Stimulated activated CD8-positive, alpha-beta memory T cell treated with anti-CD3 and anti-CD28 coated beads, Interleukin-15, amount 100 ng/mL, for 24 hours (primary cell): ENCODE measurements around the gene OR6K3.

ENCODE experiments used
- DNase-seq: peaks from one replicate; pipeline ENCODE4 v3.0.0-alpha.2; 2020; ENCODE audit warnings: low read depth

The OR6K3 gene

DNA sequence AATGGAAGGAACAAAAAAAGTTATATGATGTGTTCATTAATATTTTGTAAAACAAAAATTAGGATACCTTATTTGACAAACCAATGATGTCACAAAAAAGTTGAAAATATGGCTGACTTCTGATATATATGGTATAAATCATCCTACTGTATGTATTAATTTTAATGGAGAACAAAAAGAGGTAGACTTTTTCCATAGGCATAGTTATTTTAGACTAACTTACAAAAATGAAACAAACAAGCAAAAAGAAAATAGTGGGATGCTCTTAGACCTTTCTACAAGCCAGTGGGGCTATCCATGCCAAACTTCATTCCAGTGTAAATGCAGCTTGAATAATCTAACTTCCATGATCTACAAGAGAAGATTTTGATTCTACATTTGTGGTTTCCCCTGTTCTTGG is 33.5 kb downstream of the OR6K3 start:
- no peak for DNase-seq

DNA sequence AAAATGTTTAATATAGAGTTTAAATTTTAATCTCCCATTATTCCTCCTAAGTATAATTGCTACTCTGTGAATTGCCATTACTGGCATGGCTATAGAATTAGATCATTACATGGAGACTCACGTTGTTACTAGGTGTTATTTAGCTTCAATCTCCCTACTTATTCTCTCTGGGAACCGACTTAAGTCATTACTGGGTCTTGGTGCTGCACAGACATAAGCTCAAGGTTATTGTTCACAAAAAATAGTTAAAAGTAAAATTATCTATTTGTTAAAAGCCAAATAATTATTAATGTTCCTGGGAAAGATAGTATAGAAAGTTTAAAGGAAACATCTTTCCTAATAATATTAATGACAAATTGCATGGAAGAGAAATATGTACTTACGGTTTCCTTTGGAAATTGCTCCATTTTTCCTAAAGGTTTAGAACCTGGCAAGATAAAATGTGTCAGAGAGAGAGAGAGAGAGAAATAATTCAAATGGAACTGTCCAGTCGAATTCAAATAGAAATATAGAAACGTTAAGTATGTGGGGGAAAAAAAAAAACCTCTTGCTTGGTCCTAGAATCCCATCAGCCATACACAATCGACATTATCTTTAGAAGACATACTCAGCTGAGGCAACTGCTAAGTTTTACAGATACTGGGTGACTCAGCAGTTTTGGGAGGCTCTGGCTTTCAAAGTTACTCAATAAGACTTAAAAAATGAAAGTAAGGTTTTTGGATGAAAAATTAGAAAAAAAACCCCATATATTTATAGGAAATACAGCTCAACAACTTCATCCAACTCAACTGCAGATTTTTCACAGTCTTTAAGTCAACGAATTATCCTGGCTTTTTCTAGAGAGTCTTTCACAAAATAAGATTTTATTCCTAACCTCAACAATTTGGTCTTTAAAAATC is 34.2 kb downstream of the OR6K3 start, which contains the start of gene SPTA1:
SPTA1 (minus strand) TSS at position 605 of the 899 bp plus-strand sequence; CDS start at position 407, 198 bp downstream.
- DNase-seq = no peak

DNA sequence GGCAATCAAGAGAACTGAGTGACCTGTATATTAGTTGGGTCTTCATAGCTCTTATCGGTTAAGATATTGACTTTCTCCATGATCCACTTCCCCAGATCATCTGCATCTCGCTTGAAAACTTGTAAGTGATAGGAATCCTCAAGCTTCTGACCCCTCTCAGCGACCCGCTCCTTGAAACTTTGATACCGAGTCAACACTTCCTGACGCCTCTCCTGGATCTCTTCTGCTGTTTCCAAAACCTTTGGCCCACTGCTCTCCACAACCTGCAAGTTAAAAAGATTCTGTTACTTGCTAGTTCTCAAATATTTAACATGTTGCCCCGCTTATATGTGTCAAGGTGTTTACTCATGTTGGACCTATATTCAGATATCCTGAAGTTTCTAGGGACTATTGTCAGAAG is 35.4 kb downstream of the OR6K3 start:
- no peak for DNase-seq

DNA sequence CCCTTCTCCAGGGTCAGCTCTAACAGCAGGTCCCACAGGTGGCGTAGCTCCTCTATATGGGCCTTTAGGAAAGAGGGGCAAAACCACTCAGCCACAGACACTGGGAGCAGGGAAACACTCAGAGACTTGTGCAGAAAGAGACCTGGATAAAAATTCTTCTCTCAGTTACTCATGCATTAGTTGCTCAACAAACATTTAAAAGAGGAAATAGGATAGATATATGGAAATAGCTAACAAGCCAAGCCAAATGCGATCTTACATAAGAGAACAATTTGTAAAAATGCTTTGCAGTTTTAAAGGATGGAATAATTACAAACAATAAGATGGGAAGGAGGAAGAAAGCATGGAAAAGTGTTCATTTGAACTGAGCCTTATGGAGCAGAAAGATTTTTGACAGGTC is 38.9 kb downstream of the OR6K3 start:
- DNase-seq = no peak

DNA sequence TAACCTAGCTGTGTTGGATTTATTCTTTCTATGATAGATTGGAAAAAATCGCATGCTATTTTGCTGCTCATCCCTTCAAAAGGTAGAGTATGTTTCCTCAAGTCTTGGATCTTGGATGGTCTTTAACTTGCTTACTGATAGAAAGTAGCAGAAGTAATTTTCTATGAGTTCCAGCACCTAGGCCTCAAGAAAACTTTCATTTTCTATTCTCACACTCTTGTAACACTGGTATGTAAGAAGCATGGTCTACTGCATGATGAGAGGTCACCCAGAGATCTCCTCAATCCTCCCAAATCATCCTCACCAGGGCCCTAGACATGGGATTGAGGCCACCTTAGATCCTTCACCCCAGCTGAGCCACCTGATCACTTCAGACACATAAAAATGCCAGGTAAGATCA is 41.2 kb downstream of the OR6K3 start:
- no peak for DNase-seq

DNA sequence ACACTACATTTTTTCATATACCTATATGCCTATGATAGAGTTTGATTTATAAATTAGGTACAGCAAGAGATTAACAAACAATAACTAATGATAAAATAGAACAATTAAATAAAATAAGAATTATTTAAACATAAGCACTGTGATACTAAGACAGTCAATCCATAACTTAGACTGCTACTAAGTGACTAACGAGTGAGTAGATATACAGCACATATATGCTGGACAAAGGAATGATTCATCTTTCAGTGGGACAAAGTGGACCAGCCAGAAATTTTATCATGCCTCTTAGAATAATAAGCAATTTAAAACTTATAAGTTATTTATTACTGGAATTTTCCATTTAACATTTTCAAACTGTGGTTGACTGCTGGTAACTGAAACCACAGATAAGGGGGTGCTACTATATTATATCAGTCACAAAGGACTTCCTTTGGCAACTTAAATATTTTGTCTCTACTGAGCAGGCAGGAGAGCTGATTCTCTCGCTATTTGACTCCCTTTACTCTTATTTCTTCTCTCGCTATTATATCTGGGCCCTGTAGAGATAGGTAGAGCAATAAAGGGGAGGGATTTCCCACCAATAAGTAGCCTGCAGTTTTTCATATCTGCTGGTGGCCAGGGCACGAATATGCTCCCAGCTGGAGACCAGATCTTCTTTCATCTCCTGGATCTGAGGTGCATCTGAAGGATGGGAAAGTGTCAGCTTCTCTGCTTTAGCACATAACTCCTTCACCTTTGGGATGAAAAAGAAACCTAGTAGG is 44.8 kb downstream of the OR6K3 start:
- no peak for DNase-seq

DNA sequence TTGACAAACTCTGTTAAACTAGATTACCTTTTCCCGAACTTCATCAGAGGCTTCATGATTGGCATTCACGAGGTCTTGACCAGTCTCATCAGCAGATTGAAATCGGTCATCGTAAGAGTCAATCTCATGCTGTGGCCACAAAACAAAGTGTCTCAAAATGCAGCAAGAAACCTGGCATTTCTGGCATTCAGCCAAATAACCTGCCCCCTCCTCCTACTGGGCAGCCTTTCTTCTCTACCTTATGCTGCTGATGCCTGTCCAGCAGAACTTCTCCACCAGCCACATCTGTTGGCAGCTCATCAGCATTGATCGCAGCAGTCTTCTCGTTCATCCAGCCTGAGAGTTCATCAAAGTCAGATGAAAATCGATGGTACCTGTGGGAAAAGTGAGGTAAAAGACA is 46.2 kb downstream of the OR6K3 start:
- no peak for DNase-seq
